HepG2 (cell line): ENCODE measurements around the gene IFITM10. TPM values are rescaled to one million over a fixed set of nuclear protein-coding genes. Genes with fewer than 3 reads are reported as not detected.

ENCODE experiments used
- ESRRA ChIP-seq: sonication (generic); formaldehyde crosslinking; IDR thresholded peaks from 2 replicates; pipeline ENCODE4 v1.5.1; 2020; ENCODE audit warnings: mild to moderate bottlenecking, low read depth, missing genetic modification reagents
- HCFC1 ChIP-seq: fragments of 150-350 bp; IDR thresholded peaks from 2 replicates; pipeline ENCODE4 v1.6.1; 2014; ENCODE audit warnings: low read depth, low read length
- IKZF1 ChIP-seq: fragments of 450-650 bp; IDR thresholded peaks from 2 replicates; pipeline ENCODE4 v1.7.1; 2016
- KDM6A ChIP-seq: IDR thresholded peaks from 2 replicates; pipeline ENCODE4 v1.6.1; 2016; ENCODE audit warnings: low read depth
- MAFF ChIP-seq: IDR thresholded peaks from 2 replicates; pipeline ENCODE4 v1.6.1; 2011; ENCODE audit warnings: low read depth, low read length, improper control_type of control experiment
- MED13 ChIP-seq: sonication (generic); formaldehyde crosslinking; IDR thresholded peaks from 2 replicates; pipeline ENCODE4 v1.5.0; 2020; ENCODE audit warnings: missing genetic modification reagents
- NFE2L1 ChIP-seq: sonication (generic); formaldehyde crosslinking; IDR thresholded peaks from 2 replicates; pipeline ENCODE4 v1.4.0; 2020; ENCODE audit warnings: missing genetic modification reagents, mild to moderate bottlenecking, borderline replicate concordance
- PAX8 ChIP-seq: sonication (generic); formaldehyde crosslinking; IDR thresholded peaks from 2 replicates; pipeline ENCODE4 v1.8.0; 2022; ENCODE audit warnings: mild to moderate bottlenecking, missing genetic modification reagents, borderline replicate concordance
- PRDM15 ChIP-seq: sonication (generic); formaldehyde crosslinking; IDR thresholded peaks from 2 replicates; pipeline ENCODE4 v1.4.0; 2020; ENCODE audit warnings: missing genetic modification reagents
- RBM22 ChIP-seq: fragments of 200-400 bp; formaldehyde crosslinking; optimal IDR thresholded peaks from 2 replicates; pipeline ENCODE3; 2017; ENCODE audit warnings: mild to moderate bottlenecking, low read length, moderate library complexity
- TBL1XR1 ChIP-seq: fragments of 150-350 bp; IDR thresholded peaks from 2 replicates; pipeline ENCODE4 v1.6.1; 2014; ENCODE audit warnings: borderline replicate concordance, low read length; ENCODE audit not compliant: partially characterized antibody
- TMF1 ChIP-seq: sonication (generic); formaldehyde crosslinking; IDR thresholded peaks from 2 replicates; pipeline ENCODE4 v1.8.1; 2022; ENCODE audit warnings: low read depth, missing genetic modification reagents
- WIZ ChIP-seq: sonication (generic); formaldehyde crosslinking; IDR thresholded peaks from 2 replicates; pipeline ENCODE4 v1.5.1; 2020; ENCODE audit warnings: mild to moderate bottlenecking, missing genetic modification reagents
- ZFP82 ChIP-seq: sonication (generic); formaldehyde crosslinking; IDR thresholded peaks from 2 replicates; pipeline ENCODE4 v1.5.1; 2020; ENCODE audit warnings: mild to moderate bottlenecking, missing genetic modification reagents, borderline replicate concordance
- ZFP91 ChIP-seq: sonication (generic); formaldehyde crosslinking; IDR thresholded peaks from 2 replicates; pipeline ENCODE4 v1.9.0; 2022; ENCODE audit warnings: missing genetic modification reagents, mild to moderate bottlenecking, borderline replicate concordance
- ZNF12 ChIP-seq: sonication (generic); formaldehyde crosslinking; IDR thresholded peaks from 2 replicates; pipeline ENCODE4 v1.5.0; 2020; ENCODE audit warnings: missing genetic modification reagents
- ZNF225 ChIP-seq: sonication (generic); formaldehyde crosslinking; IDR thresholded peaks from 2 replicates; pipeline ENCODE4 v1.4.0; 2020; ENCODE audit warnings: mild to moderate bottlenecking, missing genetic modification reagents
- ZNF232 ChIP-seq: sonication (generic); formaldehyde crosslinking; IDR thresholded peaks from 2 replicates; pipeline ENCODE4 v1.4.0; 2020; ENCODE audit warnings: missing genetic modification reagents, borderline replicate concordance
- ZNF3 ChIP-seq: IDR thresholded peaks from 2 replicates; pipeline ENCODE4 v1.7.0; 2017; ENCODE audit warnings: inconsistent platforms
- ZNF367 ChIP-seq: sonication (generic); formaldehyde crosslinking; IDR thresholded peaks from 2 replicates; pipeline ENCODE4 v1.4.0; 2020; ENCODE audit warnings: missing genetic modification reagents, borderline replicate concordance
- ZNF430 ChIP-seq: sonication (generic); formaldehyde crosslinking; IDR thresholded peaks from 2 replicates; pipeline ENCODE4 v1.9.0; 2021; ENCODE audit warnings: mild to moderate bottlenecking, missing genetic modification reagents
- ZNF468 ChIP-seq: sonication (generic); formaldehyde crosslinking; IDR thresholded peaks from 2 replicates; pipeline ENCODE4 v1.8.0; 2022; ENCODE audit warnings: mild to moderate bottlenecking, moderate library complexity, missing genetic modification reagents
- ZNF747 ChIP-seq: sonication (generic); formaldehyde crosslinking; IDR thresholded peaks from 2 replicates; pipeline ENCODE4 v1.8.1; 2023; ENCODE audit warnings: missing genetic modification reagents, mild to moderate bottlenecking, borderline replicate concordance
- ZZZ3 ChIP-seq: sonication (generic); formaldehyde crosslinking; IDR thresholded peaks from 2 replicates; pipeline ENCODE4 v1.4.0; 2020; ENCODE audit warnings: missing genetic modification reagents, mild to moderate bottlenecking, borderline replicate concordance
- polyA plus RNA-seq, 8 experiments: library from polyadenylated mRNA; depleted of rRNA in 3 of 8; stranded (reverse) in 7 of 8; unstranded in 1 of 8; fragments of >200 nt; fragmentation: Illumina TruSeq in 4 of 8; extraction: Trizol in 4 of 8; gene quantifications; 2 replicates each; pipeline versions ENCODE4 v1.2.1 to v1.2.3, GENCODE V29; 2011 to 2016; ENCODE audit warnings: low read depth in 4 of 8, missing spikeins in 1 of 8, mixed read lengths in 1 of 8; ENCODE audit not compliant: insufficient read depth in 1 of 8
- total RNA-seq, 5 experiments: library from RNA; depleted of rRNA; stranded (reverse); fragments of >200 nt; fragmentation: Illumina TruSeq; extraction: Trizol; gene quantifications; 2 replicates each; pipeline ENCODE4 v1.2.3, GENCODE V29; 2016; ENCODE audit warnings: low read depth in 1 of 5
- TF ChIP-seq, protein P1 (sequence below): sonication (generic); formaldehyde crosslinking; IDR thresholded peaks from 2 replicates; pipeline ENCODE4 v1.5.1; 2020; ENCODE audit warnings: mild to moderate bottlenecking, missing genetic modification reagents, borderline replicate concordance

Gene IFITM10
- total and polyA plus RNA-seq, 2 of the 13 experiments (the other 11 are each of a cell fraction or from before 2014, with no cell fraction given), result 0.09 to 0.13 TPM

- TF ChIP-seq WIZ (no peak), ZNF430 (CRISPR knock-in tag) (no peak), KDM6A (CRISPR knock-in tag) (no peak), ZZZ3 (CRISPR knock-in tag) (no peak), TBL1XR1 (no peak), MED13 (CRISPR knock-in tag) (peak; percentile 47; the same call in 1 of the 2 replicates), TMF1 (CRISPR knock-in tag) (no peak), ZNF12 (peak; percentile 32; the same call in 1 of the 2 replicates), PRDM15 (no peak), ZNF3 (CRISPR knock-in tag) (no peak), HCFC1 (no peak), ZNF225 (0 out of 2 replicates have a peak, but pooled peaks have one; percentile 11), ZNF747 (CRISPR knock-in tag) (no peak), PAX8 (CRISPR knock-in tag) (no peak), MAFF (no peak), RBM22 (no peak), ZNF367 (no peak), ZFP91 (no peak), IKZF1 (no peak), NFE2L1 (CRISPR knock-in tag) (no peak), ZFP82 (CRISPR knock-in tag) (0 out of 2 replicates have a peak, but pooled peaks have one; percentile 46), ZNF468 (CRISPR knock-in tag) (no peak), ZNF232 (no peak), ESRRA (CRISPR knock-in tag) (peak; percentile 26; the same call in 1 of the 2 replicates)
- TF ChIP-seq, protein P1, sequence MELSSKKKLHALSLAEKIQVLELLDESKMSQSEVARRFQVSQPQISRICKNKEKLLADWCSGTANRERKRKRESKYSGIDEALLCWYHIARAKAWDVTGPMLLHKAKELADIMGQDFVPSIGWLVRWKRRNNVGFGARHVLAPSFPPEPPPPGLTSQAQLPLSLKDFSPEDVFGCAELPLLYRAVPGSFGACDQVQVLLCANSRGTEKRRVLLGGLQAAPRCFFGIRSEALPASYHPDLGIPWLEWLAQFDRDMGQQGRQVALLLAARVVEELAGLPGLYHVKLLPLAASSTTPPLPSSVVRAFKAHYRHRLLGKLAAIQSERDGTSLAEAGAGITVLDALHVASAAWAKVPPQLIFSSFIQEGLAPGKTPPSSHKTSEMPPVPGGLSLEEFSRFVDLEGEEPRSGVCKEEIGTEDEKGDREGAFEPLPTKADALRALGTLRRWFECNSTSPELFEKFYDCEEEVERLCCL (CRISPR knock-in tag), result no peak
Observed at GRCh38 chr11:1763796-1764661, 13.6 kb upstream of the IFITM10 start, which contains the start of gene CTSD (continued).
